Gastrocnemius medialis (tissue), 4 donors: ENCODE data around the gene SLC41A3.

Experiments used
- POLR2A ChIP-seq, 2 donors: fragments of 450-650 bp; IDR thresholded peaks; one replicate each; pipeline ENCODE4 v1.6.1; 2017; ENCODE audit warnings: antibody characterized with exemption in 2 of 2, mild to moderate bottlenecking in 2 of 2, moderate library complexity in 2 of 2
- TF ChIP-seq, protein P1 (sequence below), 5 experiments: fragments of 450-650 bp in 3 of 5; fragments of 200-600 bp in 2 of 5; sonication (generic) in 2 of 5; IDR thresholded peaks in 4 of 5; conservative IDR thresholded peaks in 1 of 5; 1 replicate in 4 of 5; 2 replicates in 1 of 5; pipeline ENCODE4 v1.5.1; 2016 to 2019; ENCODE audit warnings: antibody characterized with exemption in 5 of 5, mild to moderate bottlenecking in 3 of 5, moderate library complexity in 3 of 5

DNA sequence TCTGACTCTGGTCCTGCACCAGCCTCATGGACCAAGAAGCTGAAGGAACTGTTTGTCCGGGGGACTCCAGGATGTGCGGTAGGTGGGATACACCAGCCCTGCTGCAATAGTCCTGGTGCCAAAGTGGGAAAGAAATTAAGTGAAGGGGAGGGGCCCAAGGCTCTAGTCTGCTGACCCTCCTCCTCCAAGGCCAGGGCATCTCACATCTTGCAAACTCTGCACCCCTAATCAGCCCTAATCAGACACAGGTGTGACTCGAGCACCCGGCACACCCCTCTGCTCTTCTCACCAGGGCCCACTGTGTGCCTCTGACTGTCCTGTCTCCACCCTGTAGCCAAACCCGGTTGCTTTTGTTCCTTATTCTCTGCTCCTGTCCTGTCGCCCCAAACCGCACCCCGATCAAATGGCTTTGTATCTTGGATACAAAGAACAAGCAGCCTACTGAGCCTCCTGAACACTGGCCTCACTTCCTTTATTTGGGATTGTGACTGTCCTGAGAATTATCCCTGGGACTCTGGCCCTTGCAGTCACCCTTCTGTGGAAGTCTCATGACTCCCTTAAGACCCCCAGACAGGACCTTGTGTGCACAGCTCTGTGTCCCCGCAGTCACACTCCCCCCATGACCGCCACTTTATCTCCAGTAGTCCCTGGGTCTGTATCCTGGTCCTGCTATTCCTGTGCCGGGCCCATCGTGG, 26.7 kb upstream of the SLC41A3 start:
- TF ChIP-seq, protein P1, sequence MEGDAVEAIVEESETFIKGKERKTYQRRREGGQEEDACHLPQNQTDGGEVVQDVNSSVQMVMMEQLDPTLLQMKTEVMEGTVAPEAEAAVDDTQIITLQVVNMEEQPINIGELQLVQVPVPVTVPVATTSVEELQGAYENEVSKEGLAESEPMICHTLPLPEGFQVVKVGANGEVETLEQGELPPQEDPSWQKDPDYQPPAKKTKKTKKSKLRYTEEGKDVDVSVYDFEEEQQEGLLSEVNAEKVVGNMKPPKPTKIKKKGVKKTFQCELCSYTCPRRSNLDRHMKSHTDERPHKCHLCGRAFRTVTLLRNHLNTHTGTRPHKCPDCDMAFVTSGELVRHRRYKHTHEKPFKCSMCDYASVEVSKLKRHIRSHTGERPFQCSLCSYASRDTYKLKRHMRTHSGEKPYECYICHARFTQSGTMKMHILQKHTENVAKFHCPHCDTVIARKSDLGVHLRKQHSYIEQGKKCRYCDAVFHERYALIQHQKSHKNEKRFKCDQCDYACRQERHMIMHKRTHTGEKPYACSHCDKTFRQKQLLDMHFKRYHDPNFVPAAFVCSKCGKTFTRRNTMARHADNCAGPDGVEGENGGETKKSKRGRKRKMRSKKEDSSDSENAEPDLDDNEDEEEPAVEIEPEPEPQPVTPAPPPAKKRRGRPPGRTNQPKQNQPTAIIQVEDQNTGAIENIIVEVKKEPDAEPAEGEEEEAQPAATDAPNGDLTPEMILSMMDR (IDR thresholded peaks at IDR 0.05 in 4 of 5, conservative IDR thresholded peaks at IDR 0.05 in 1 of 5): no peak
- TF ChIP-seq POLR2A (IDR thresholded peaks at IDR 0.05): no peak
